Lower leg skin (tissue), 3 donors: ENCODE results near the gene TLE1.

Experiments used
- POLR2A ChIP-seq, 2 donors: fragments of 450-650 bp; IDR thresholded peaks; one replicate each; pipeline ENCODE4 v1.6.1; 2016 to 2017; ENCODE audit warnings: antibody characterized with exemption in 2 of 2, mild to moderate bottlenecking in 1 of 2, moderate library complexity in 1 of 2
- TF ChIP-seq, protein P1 (sequence below), 3 donors: fragments of 450-650 bp; IDR thresholded peaks; one replicate each; pipeline ENCODE4 v1.5.1; 2016; ENCODE audit warnings: antibody characterized with exemption in 3 of 3, mild to moderate bottlenecking in 3 of 3, moderate library complexity in 2 of 3

DNA sequence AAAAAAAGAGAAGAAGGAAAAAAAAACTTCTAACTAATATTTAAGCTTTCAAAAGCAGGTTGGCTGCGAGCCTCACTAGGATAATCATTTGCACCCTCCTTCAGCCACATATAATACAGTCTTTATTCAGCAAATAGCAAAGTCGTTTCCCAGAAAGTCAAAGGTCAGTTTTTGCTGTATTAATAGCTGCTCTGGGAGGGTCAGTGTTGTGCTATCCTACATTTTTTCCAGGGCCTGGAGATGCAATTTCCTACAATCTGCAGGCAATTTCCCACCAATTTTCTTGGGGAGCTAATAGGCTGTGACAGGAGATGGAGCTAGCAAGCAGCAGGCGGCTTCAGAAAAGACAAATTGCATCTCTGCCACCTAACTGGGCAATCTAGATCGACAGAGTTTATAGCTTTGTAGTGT lies 136.8 kb downstream of the TLE1 start:
- TF ChIP-seq POLR2A (IDR thresholded peaks at IDR 0.05) = no peak
- TF ChIP-seq, protein P1, sequence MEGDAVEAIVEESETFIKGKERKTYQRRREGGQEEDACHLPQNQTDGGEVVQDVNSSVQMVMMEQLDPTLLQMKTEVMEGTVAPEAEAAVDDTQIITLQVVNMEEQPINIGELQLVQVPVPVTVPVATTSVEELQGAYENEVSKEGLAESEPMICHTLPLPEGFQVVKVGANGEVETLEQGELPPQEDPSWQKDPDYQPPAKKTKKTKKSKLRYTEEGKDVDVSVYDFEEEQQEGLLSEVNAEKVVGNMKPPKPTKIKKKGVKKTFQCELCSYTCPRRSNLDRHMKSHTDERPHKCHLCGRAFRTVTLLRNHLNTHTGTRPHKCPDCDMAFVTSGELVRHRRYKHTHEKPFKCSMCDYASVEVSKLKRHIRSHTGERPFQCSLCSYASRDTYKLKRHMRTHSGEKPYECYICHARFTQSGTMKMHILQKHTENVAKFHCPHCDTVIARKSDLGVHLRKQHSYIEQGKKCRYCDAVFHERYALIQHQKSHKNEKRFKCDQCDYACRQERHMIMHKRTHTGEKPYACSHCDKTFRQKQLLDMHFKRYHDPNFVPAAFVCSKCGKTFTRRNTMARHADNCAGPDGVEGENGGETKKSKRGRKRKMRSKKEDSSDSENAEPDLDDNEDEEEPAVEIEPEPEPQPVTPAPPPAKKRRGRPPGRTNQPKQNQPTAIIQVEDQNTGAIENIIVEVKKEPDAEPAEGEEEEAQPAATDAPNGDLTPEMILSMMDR (IDR thresholded peaks at IDR 0.05) = no peak
